Ecto neural progenitor cell (in vitro differentiated cells): Measurements from ENCODE around the gene DNAJC13.

Experiments
- DNase-seq: peaks from one replicate; pipeline ENCODE4 v3.0.0-alpha.2; 2018; ENCODE audit warnings: low spot score

DNAJC13 gene

GRCh38 chr3:132405188-132405587, 12.1 kb upstream of the DNAJC13 start:
- DNase-seq: no peak

GRCh38 chr3:132405609-132406299, 11.5 kb upstream of the DNAJC13 start:
- DNase-seq: no peak

DNA sequence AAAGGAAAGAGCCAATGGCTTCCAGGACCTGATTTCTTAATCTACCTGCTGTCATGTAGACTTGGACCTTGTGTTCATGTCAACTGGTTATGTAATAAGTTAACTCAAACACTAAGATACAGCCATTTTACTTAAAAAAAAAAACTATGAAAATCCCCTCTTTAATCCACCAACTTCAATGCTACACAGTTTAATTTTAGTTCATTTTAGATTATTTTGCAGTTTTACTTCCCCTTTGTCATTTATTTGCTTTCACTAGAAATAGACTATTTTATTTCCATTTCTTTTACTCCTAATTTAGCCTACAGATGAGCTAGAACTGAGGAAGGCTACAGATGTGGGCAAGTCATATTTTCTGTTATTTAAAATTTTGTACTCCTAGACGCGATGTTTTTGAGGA, 10.7 kb upstream of the DNAJC13 start:
- DNase-seq: no peak

DNA sequence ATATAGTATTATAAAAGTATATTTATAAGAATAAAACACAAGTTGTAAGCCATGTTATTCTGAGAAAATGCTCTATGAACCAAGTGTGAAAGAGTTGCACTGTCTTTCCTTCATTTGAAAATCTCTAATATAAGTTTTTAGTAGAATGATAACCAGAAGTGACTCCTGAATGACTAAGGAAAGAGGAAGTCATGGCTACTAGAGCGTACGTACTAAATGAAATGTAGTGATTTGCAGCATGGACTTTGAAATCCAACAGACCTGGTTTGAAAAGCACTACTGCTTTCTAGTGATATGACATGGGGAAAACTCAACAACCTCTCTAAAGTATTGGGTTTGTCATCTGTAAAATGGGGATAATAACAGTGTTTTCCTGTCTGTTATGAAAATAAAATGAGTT, 10.3 kb upstream of the DNAJC13 start:
- no peak for DNase-seq

- no peak for DNase-seq
Measured at GRCh38 chr3:132414841-132415240, 2.5 kb upstream of the DNAJC13 start.

DNA sequence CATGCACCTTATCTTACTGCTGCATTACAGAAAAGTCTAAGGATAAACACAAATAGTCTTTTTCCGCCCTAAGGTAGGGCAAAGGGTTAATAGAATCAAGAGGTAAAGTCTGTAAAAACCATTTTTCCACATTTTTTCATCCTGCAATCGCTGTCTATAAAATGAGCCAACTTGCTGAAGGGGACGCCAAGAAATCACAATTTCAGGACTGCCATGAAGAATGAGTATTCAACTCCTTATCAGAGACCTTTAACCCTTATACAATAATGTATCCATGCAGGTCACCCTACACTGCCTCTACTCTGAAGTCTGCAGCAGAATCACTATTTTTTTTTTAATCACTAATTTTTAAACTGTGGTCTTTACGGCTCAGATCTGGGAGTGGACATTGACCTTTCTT, 1.1 kb upstream of the DNAJC13 start:
- DNase-seq: no peak

GRCh38 chr3:132417695-132418411, 551 bp downstream of the DNAJC13 start:
- DNase-seq: no peak

- DNase-seq: no peak
Measured at GRCh38 chr3:132418916-132419315, 1.6 kb downstream of the DNAJC13 start.

GRCh38 chr3:132421832-132422231, 4.5 kb downstream of the DNAJC13 start:
- no peak for DNase-seq

- DNase-seq: no peak
Measured at GRCh38 chr3:132422531-132422930, 5.2 kb downstream of the DNAJC13 start.

- DNase-seq: no peak
Measured at GRCh38 chr3:132432639-132433038, 15.3 kb downstream of the DNAJC13 start.

DNA sequence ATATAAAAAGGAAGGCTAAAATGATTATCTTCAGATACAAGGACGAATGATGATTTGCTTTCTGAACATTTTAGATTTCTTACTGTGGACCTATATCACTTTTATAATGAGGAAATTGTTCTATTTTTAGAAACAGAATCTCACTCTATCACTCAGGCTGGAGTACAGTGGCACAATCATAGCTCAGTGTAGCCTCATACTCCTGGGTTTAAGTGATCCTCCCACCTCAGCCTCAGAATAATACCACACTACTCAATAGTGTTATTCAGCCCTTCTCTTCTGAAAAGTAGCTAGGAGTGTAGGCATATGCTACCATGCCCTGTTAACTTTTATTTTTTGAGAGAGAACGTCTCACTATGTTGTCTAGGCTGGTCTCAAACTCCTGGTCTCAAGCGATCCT, 15.8 kb downstream of the DNAJC13 start:
- DNase-seq: no peak

DNA sequence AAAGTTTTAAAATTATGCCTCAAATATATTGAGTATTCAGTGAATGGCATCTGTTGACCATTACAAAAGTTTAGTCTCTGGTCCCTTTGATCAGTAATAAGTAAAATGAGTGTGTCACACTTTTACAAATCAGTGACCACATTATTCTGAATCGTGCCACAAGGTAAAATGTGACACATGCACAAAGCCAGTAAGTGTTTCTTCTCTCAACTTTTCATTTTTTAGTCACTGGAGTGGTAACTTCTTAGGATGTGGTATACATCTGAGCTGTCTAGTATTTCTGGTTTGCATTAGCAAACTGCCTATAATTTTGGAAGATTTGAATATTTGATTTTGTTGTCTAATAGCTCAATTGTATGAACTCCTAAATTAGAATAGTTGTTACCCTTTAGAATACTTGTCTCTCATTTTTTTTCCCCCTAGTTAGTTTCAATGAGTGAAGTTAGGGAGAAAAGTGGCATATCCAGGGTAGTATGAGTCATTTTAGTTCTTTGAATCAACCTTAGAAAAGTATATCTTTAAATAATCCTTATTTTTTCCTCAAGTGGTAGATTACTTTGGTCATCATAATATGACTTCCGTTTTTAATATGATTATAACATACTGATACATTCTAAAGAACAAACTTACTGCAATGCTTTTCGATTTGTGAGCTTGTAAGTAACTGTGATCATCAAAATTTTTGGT, 18.1 kb downstream of the DNAJC13 start:
- DNase-seq: no peak

- no peak for DNase-seq
Measured at GRCh38 chr3:132435911-132436425, 18.7 kb downstream of the DNAJC13 start.

GRCh38 chr3:132443421-132443820, 26.1 kb downstream of the DNAJC13 start:
- no peak for DNase-seq

GRCh38 chr3:132444383-132444782, 27.1 kb downstream of the DNAJC13 start:
- DNase-seq: no peak

- no peak for DNase-seq
Measured at GRCh38 chr3:132445817-132446216, 28.5 kb downstream of the DNAJC13 start.

- DNase-seq: no peak
Measured at GRCh38 chr3:132448216-132448961, 31.1 kb downstream of the DNAJC13 start.

- no peak for DNase-seq
Measured at GRCh38 chr3:132456136-132456535, 38.8 kb downstream of the DNAJC13 start.

- DNase-seq: no peak
Measured at GRCh38 chr3:132456571-132456970, 39.3 kb downstream of the DNAJC13 start.

DNA sequence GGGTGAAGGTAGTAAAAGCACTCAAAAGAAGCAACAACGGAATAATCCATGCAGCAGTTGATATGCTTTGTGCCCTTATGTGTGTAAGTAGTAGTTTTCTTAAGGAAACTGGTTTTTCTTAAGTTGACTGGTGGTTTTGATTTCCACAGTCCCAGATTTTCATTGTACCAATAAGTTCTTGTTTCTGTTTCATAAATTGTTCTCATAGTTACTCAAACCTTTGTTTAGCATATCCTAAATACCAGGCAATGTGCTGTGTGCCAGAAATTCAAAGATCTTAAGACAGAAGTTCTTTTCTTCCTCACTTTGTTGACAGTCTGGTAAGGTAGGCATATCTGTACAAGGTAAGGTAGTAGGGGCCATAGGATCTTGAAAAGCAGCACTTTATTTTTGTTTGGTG, 40.0 kb downstream of the DNAJC13 start:
- no peak for DNase-seq

DNA sequence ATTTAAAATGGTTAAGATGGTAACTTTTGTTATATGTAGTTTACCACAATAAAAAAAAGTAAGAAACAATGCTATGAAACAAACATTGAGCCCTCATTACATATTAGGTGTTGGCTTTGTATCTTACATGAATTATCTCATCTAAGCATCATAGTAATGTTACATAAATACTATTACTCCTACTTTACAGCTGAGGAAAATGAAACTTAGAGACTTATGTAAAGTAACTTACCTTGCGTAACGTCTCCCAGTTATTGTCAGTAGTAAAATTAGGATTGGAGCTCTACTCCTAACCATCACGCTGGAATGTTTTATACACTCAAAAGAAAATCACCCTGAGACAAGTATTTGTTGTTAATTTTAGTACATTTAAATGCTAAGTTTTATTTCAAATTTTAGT, 42.2 kb downstream of the DNAJC13 start:
- DNase-seq: no peak
